Activated CD8-positive, alpha-beta memory T cell treated with anti-CD3 and anti-CD28 coated beads, Interleukin-2, amount 50 U/mL, for 1 hour (primary cell): ENCODE data around the gene NDRG4.
"Not testable (repeated sequence)": the region's sequence is repeated elsewhere in the genome, so short reads cannot be mapped to it uniquely, and the experiment has no call there.

Source experiments
- DNase-seq: peaks from one replicate; pipeline ENCODE4 v3.0.0-alpha.2; 2020; ENCODE audit errors: extremely low read depth

NDRG4 gene

GRCh38 chr16:58465817-58466216, 34.1 kb upstream of the NDRG4 start:
- DNase-seq = no peak

GRCh38 chr16:58466396-58466795, 33.5 kb upstream of the NDRG4 start:
- no peak for DNase-seq

- no peak for DNase-seq
Observed at GRCh38 chr16:58467905-58468304, 32.0 kb upstream of the NDRG4 start.

GRCh38 chr16:58471209-58471975, 28.6 kb upstream of the NDRG4 start:
- DNase-seq = no peak

- DNase-seq = no peak
Observed at GRCh38 chr16:58472266-58472665, 27.7 kb upstream of the NDRG4 start.

- DNase-seq = no peak
Observed at GRCh38 chr16:58472827-58473226, 27.1 kb upstream of the NDRG4 start.

- DNase-seq = no peak
Observed at GRCh38 chr16:58474296-58474695, 25.6 kb upstream of the NDRG4 start.

- no peak for DNase-seq
Observed at GRCh38 chr16:58475091-58475619, 24.8 kb upstream of the NDRG4 start.

GRCh38 chr16:58476791-58477190, 23.2 kb upstream of the NDRG4 start:
- DNase-seq = no peak

- DNase-seq = no peak
Observed at GRCh38 chr16:58478427-58478826, 21.5 kb upstream of the NDRG4 start.

- no peak for DNase-seq
Observed at GRCh38 chr16:58481226-58481869, 18.6 kb upstream of the NDRG4 start.

GRCh38 chr16:58481931-58482330, 18.0 kb upstream of the NDRG4 start:
- no peak for DNase-seq

- no peak for DNase-seq
Observed at GRCh38 chr16:58485184-58485887, 14.6 kb upstream of the NDRG4 start.

GRCh38 chr16:58487566-58488351, 12.2 kb upstream of the NDRG4 start:
- peak; percentile 34 for DNase-seq

- no peak for DNase-seq
Observed at GRCh38 chr16:58488531-58488930, 11.4 kb upstream of the NDRG4 start.

GRCh38 chr16:58490065-58490464, 9.9 kb upstream of the NDRG4 start:
- no peak for DNase-seq

- DNase-seq = not testable (repeated sequence)
Observed at GRCh38 chr16:58490539-58490938, 9.4 kb upstream of the NDRG4 start.

GRCh38 chr16:58492066-58492465, 7.9 kb upstream of the NDRG4 start:
- DNase-seq = no peak

GRCh38 chr16:58492735-58493134, 7.2 kb upstream of the NDRG4 start:
- DNase-seq = no peak

GRCh38 chr16:58493756-58494431, 6.0 kb upstream of the NDRG4 start:
- no peak for DNase-seq

- DNase-seq = no peak
Observed at GRCh38 chr16:58494981-58495520, 4.9 kb upstream of the NDRG4 start.
